Measurements from ENCODE around the gene SLCO4A1.
A peak's percentile ranks its signal among the peaks of the same experiment; 100 is the strongest.

Gene SLCO4A1

DNA sequence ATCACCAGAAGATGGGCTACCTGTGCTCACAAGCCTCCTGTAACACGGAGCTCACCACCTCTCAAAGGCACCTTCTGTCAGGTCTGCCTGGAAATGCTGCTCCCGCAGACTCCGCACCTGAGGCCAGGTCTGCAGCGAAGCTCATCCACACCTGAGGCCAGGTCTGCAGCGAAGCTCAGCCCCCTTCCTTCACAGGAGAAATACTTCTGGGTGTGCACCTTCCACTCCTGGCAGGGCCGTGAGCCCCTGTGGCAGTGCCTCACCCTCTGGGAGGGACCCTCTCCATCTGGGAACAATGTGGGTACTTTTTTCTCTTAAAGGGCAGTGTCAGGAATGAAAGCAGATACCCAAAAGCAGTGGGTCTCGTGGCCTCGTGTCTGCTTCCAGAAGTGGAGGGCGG lies 1.4 kb upstream of the SLCO4A1 start:
- H3K4me3 ChIP-seq (ENCODE audit: low read length): no peak overlapping the region
- TF ChIP-seq, protein P1, sequence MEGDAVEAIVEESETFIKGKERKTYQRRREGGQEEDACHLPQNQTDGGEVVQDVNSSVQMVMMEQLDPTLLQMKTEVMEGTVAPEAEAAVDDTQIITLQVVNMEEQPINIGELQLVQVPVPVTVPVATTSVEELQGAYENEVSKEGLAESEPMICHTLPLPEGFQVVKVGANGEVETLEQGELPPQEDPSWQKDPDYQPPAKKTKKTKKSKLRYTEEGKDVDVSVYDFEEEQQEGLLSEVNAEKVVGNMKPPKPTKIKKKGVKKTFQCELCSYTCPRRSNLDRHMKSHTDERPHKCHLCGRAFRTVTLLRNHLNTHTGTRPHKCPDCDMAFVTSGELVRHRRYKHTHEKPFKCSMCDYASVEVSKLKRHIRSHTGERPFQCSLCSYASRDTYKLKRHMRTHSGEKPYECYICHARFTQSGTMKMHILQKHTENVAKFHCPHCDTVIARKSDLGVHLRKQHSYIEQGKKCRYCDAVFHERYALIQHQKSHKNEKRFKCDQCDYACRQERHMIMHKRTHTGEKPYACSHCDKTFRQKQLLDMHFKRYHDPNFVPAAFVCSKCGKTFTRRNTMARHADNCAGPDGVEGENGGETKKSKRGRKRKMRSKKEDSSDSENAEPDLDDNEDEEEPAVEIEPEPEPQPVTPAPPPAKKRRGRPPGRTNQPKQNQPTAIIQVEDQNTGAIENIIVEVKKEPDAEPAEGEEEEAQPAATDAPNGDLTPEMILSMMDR (conservative IDR thresholded peaks at IDR 0.05; ENCODE audit: low read depth, low read length): no peak

DNA sequence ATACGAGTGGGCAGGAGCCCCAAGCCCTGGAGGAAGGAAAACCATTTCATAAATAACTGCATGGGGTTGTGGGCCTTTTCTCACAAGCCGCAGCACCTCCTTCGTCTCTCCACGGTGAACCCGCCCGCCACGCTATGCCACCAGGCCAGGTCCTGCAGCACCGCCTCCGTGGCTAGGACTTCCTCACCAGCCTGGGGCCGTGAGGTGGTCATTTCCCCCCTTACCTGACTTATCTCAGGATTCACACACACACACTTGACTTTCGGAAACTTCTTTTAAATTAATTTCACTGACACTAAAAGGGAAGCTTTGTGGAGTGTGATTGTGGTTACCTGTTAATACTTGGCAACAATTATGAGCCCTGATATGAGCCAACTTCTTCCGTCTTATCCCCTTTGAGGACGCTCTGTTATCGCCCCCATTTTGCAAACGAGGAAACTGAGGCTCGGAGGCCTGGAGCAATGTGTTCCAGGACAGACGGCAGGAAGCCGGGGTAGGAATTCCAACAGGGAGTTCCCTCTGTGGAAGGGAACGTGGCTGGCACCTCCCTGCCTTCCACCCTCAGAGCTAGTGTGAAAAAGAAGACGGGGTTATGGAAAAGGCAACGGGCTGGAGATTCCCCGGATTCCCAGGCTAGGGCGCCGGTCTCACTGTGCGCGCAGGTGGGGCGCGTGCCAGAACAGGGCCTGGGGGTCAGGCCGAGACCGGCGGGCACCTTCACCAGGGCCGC lies 817 bp upstream of the SLCO4A1 start:
- no peak for DNase-seq (ENCODE audit: low read depth)

More for the DNA sequence above, 1.4 kb upstream of the SLCO4A1 start:
- no peak for DNase-seq (ENCODE audit: low read depth)

DNA sequence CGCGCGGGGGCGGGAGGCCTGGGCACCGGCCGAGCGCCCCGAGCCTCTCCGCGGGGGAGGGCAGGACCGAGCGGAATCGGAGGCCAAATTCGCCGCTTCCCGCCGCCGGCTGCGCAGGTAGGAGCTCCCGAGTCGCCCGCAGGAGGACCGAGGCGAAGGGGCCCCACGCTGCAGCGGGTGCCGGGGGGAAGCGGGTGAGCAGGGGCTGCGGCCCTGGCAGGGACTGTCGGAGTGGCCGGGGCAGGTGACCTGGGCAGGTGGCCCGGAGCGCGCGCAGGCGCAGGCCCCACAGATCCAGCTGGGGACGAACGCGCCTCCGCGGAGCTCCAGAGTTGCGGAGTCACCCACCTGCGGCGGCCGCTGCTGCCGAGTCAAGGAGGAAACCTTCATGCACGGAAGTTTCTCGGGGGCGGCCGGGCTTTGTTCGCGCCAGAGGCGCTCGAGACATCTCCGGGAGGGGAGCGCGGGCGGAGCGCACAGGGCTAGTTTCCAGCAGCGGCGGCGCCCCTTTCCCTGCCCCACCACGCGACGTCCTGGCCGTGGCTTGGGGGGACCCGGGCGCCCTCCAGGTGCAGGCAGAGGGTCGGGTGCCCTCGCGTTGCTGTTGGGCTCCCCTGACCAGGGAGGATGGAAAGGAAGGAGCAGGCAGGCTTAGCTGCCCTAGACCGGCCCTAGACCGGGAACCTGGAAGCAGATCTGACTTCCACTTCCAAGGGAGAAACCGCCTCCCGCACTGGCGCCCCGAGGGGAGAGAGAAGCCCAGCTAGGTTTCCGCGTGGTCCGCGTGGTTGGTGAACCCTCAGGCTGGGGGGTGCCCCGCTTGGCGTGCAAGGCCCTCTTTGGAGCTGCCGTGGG lies 590 bp downstream of the SLCO4A1 start:
- TF ChIP-seq, protein P1 (conservative IDR thresholded peaks at IDR 0.05; ENCODE audit: low read depth, low read length): no peak
- H3K4me3 ChIP-seq (ENCODE audit: low read length): peak overlapping the region; percentile 54
- no peak for DNase-seq (ENCODE audit: low read depth)

More for the DNA sequence above, 817 bp upstream of the SLCO4A1 start:
- H3K4me3 ChIP-seq (ENCODE audit: low read length): peak overlapping the region; percentile 54
- TF ChIP-seq, protein P1 (conservative IDR thresholded peaks at IDR 0.05; ENCODE audit: low read depth, low read length): no peak

DNA sequence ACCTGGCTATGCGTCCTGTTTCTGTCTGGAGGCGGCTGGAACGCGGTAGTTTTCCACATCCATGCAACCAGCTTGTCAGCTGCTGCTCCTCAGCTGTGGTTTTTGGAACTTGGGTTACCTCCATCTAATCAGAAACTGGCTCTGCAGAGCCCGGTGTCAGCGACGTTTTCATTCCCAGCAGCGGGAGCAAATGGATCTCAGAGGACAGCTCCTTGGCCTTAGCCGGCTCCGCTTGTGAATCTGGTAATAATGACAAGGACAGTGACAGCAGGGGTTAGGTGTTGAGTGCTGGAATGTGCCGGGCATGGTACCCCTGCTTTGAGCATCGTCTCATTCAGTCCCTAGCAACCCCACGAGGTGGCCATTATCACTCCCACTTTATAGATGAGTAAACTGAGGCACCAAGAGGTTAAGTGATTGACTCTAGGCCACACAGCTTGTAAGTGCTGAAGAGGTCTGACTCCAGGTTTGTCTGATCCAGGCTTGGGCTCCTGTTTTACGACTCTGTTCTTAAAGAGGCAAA lies 1.3 kb downstream of the SLCO4A1 start:
- DNase-seq (ENCODE audit: low read depth): no peak
- H3K4me3 ChIP-seq (ENCODE audit: low read length): peak overlapping the region; percentile 54
- TF ChIP-seq, protein P1 (conservative IDR thresholded peaks at IDR 0.05; ENCODE audit: low read depth, low read length): no peak

DNA sequence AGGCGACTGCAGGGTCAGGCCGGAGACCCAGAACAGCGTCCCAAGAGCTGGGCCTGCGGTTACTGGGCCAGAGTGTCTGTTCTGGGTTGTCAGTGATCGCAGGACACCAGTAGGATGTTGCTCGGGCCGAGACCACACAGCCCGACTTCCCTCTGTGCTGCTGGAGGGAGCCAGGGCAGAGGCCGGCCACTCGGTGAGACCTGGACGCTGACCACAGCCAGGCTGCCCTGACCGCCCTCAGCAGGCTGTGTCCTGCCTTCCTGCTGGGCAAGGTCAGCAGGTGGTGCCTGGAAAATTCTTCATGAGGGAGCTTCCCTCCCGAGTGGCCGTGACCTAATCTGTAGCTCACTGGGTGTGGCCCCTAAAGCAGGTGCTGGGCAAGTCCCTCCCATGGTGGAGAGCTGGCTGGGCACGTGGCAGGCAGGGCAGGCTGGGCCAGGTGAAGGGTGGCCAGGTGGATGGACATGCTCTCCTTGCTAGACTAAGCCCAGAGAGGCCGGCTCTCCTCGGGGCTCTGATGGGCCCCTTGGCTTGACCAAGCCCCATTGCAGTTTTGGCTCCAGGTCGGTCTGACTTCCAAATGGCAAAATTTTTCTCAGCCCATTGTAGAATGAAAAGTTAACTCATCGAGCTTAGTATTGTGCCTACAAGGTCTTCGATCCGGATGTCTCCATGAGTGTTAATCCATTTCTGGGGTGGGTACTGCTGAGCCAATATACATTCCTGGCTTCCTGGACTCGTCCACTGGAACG lies 1.9 kb downstream of the SLCO4A1 start:
- no peak for DNase-seq (ENCODE audit: low read depth)
- TF ChIP-seq, protein P1 (conservative IDR thresholded peaks at IDR 0.05; ENCODE audit: low read depth, low read length): no peak
- H3K4me3 ChIP-seq (ENCODE audit: low read length): no peak overlapping the region

DNA sequence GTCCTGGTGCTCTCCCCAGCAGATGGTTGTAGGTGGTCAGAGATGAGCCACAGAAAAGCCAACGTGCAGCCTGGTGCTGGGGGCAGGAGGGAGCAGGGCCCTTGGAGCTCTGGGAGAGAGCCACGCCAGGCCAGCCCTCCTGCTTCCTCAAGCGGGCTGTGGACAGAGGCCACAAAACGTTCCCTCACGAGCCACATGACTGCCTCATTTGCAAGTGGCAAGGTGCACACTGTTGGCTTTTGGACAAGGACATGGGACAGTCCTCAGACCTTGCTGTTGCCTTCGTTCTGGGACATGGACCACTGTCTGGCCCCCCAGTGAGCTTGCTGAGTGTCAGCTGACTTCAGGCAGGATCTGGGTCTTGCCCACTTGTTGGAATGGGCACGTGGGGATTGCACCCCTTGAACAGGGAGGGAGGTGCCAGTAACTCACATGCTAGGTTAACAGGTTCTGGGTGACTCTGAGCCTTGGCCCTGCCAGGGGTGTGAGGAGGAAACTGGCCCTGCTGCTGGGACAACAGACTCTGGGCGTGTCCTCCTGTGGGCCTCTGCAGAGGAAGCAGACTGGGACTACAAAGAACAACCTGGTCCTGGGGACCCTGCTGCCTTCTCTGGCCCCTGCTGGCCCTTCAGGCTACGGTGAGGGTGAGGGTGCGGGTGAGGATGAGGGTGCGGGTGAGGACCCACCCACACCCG lies 2.6 kb downstream of the SLCO4A1 start:
- H3K4me3 ChIP-seq (ENCODE audit: low read length): no peak overlapping the region
- no peak for DNase-seq (ENCODE audit: low read depth)
- TF ChIP-seq, protein P1 (conservative IDR thresholded peaks at IDR 0.05; ENCODE audit: low read depth, low read length): no peak
